Fibroblast of lung (primary cell): ENCODE data around the gene PNPLA8. TPM values are rescaled to one million over a fixed set of nuclear protein-coding genes. Genes with fewer than 3 reads are reported as not detected.
"Not testable (repeated sequence)": the region's sequence is repeated elsewhere in the genome, so short reads cannot be mapped to it uniquely, and the experiment has no call there.

ENCODE experiments used
- DNase-seq, 2 donors: peaks; one replicate each; pipeline versions ENCODE4 v3.0.0 to v3.0.0-alpha.2; 2010; ENCODE audit warnings: low read depth in 2 of 2
- H2AFZ ChIP-seq: 2 replicates; pipeline ENCODE4 v1.5.1; 2012; ENCODE audit warnings: low read length, control low read depth, inconsistent platforms
- H3K27ac ChIP-seq: 2 replicates; pipeline ENCODE4 v1.5.1; 2011; ENCODE audit warnings: low read length, control low read depth; ENCODE audit not compliant: insufficient read depth
- H3K27me3 ChIP-seq: 2 replicates; pipeline ENCODE4 v1.5.1; 2011; ENCODE audit warnings: mild to moderate bottlenecking, low read length; ENCODE audit not compliant: control insufficient read depth, insufficient read depth
- H3K36me3 ChIP-seq: 2 replicates; pipeline ENCODE4 v1.5.1; 2011; ENCODE audit warnings: low read length; ENCODE audit not compliant: control insufficient read depth, insufficient read depth
- H3K4me1 ChIP-seq: 2 replicates; pipeline ENCODE4 v1.5.1; 2011; ENCODE audit warnings: low read length; ENCODE audit not compliant: control insufficient read depth, insufficient read depth; ENCODE audit errors: extremely low read depth
- H3K4me2 ChIP-seq: 2 replicates; pipeline ENCODE4 v1.5.1; 2011; ENCODE audit warnings: low read length, control low read depth; ENCODE audit not compliant: insufficient read depth; ENCODE audit errors: extremely low read depth
- H3K4me3 ChIP-seq, 4 experiments: fragments of 200-600 bp in 1 of 4; sonication (generic) in 1 of 4; replicated peaks in 1 of 4; 2 replicates each; pipeline ENCODE4 v1.5.1; 2011 to 2016; ENCODE audit warnings: low read length in 4 of 4, low read depth in 3 of 4, mild to moderate bottlenecking in 3 of 4, control low read depth in 2 of 4, inconsistent platforms in 1 of 4, mixed read lengths in 1 of 4; ENCODE audit not compliant: insufficient read depth in 1 of 4; ENCODE audit errors: control extremely low read depth in 1 of 4
- H3K79me2 ChIP-seq: 2 replicates; pipeline ENCODE4 v1.5.1; 2012; ENCODE audit warnings: mild to moderate bottlenecking, low read length, inconsistent platforms; ENCODE audit not compliant: control insufficient read depth, insufficient read depth
- H3K9ac ChIP-seq: 2 replicates; pipeline ENCODE4 v1.5.1; 2011; ENCODE audit warnings: mild to moderate bottlenecking, low read length, control low read depth; ENCODE audit not compliant: insufficient read depth
- H3K9me3 ChIP-seq: 2 replicates; pipeline ENCODE4 v1.5.1; 2012; ENCODE audit warnings: low read depth, low read length; ENCODE audit not compliant: control insufficient read depth, insufficient read depth
- H4K20me1 ChIP-seq: 2 replicates; pipeline ENCODE4 v1.5.1; 2011; ENCODE audit warnings: low read length; ENCODE audit not compliant: control insufficient read depth, insufficient read depth; ENCODE audit errors: extremely low read depth
- EZH2 ChIP-seq: IDR thresholded peaks from 2 replicates; pipeline ENCODE4 v1.5.1; 2012; ENCODE audit warnings: low read length, control low read depth, mild to moderate bottlenecking; ENCODE audit errors: missing control alignments
- polyA plus RNA-seq, 2 donors: library from polyadenylated mRNA; depleted of rRNA in 1 of 2; stranded (reverse) in 1 of 2; unstranded in 1 of 2; fragments of >200 nt; gene quantifications; 2 replicates each; pipeline ENCODE4 v1.2.1, GENCODE V29; 2011 to 2012; ENCODE audit warnings: missing spikeins in 1 of 2
- total RNA-seq: library from RNA; depleted of rRNA; stranded (reverse); fragments of >200 nt; gene quantifications from 2 replicates; pipeline ENCODE4 v1.2.1, GENCODE V29; 2014
- TF ChIP-seq, protein P1 (sequence below), 2 donors: IDR thresholded peaks in 1 of 2; conservative IDR thresholded peaks in 1 of 2; 1 replicate in 1 of 2; 2 replicates in 1 of 2; pipeline ENCODE4 v1.5.1; 2011 to 2012; ENCODE audit warnings: low read length in 2 of 2, control low read depth in 1 of 2, inconsistent platforms in 1 of 2, low read depth in 1 of 2, mild to moderate bottlenecking in 1 of 2

The PNPLA8 gene
- total and polyA plus RNA-seq, 2 donors (not counting 1 experiment from before 2014, with no cell fraction given), result 27.9 to 36.7 TPM

DNA sequence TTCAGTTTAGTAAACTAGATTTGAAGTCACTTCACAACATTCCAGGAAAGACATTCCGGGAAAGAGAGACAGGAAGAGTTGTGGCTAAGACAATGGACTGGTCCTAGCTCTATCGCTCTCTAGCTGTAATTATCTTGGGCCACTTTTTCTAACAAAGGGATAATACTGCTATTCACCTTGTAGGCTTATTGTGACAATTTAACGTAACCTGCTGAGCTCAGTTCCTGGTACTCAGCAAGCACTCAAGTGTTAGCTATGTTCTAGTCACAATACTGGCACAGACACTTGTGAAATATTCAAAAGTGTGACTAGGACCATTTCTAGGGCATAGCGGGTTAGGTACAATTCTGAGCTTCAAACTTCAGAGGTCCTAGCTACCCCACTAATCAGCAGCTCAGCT, 57.7 kb downstream of the PNPLA8 start:
- Histone ChIP-seq H3K79me2 (no peaks in the 10 kb centered on the region), H3K27me3 (no peaks in the 10 kb centered on the region), H3K27ac (no peak overlapping the region), H3K9ac (no peak overlapping the region), H3K9me3 (no peaks in the 10 kb centered on the region), H4K20me1 (no peaks in the 10 kb centered on the region), H3K36me3 (no peaks in the 10 kb centered on the region), H2AFZ (no peak overlapping the region), H3K4me3 (no peak overlapping the region), H3K4me2 (no peak overlapping the region), H3K4me1 (no peaks in the 10 kb centered on the region)
- no peak for DNase-seq
- TF ChIP-seq EZH2, result no peak
- TF ChIP-seq, protein P1, sequence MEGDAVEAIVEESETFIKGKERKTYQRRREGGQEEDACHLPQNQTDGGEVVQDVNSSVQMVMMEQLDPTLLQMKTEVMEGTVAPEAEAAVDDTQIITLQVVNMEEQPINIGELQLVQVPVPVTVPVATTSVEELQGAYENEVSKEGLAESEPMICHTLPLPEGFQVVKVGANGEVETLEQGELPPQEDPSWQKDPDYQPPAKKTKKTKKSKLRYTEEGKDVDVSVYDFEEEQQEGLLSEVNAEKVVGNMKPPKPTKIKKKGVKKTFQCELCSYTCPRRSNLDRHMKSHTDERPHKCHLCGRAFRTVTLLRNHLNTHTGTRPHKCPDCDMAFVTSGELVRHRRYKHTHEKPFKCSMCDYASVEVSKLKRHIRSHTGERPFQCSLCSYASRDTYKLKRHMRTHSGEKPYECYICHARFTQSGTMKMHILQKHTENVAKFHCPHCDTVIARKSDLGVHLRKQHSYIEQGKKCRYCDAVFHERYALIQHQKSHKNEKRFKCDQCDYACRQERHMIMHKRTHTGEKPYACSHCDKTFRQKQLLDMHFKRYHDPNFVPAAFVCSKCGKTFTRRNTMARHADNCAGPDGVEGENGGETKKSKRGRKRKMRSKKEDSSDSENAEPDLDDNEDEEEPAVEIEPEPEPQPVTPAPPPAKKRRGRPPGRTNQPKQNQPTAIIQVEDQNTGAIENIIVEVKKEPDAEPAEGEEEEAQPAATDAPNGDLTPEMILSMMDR (conservative IDR thresholded peaks at IDR 0.05 in 1 of 2, IDR thresholded peaks at IDR 0.05 in 1 of 2; ENCODE audit: low read depth in 1 of 2, low read length in 2 of 2), result no peak

DNA sequence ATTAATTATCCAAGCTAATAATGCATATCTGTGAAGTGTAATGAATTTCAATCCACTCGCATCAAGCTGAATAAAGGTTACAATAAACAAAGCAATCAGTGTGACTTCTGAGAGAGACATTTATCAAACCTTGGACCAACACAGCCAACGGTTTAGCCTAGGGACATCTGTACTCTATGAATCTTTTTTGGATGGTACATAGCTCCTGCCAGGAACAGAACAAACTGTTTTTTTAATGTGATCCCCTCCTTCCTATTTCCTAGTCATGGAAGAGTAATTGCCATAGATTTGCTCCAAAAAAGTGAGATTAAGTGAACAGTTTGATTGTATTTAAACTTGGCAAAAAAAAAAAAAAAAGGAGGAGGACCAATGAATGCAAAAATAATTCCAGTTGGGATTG, 58.5 kb downstream of the PNPLA8 start:
- Histone ChIP-seq H3K9ac (no peak overlapping the region), H3K27me3 (no peaks in the 10 kb centered on the region), H3K4me2 (no peak overlapping the region), H3K79me2 (no peaks in the 10 kb centered on the region), H2AFZ (no peak overlapping the region), H3K27ac (no peak overlapping the region), H3K36me3 (no peaks in the 10 kb centered on the region), H3K4me1 (no peaks in the 10 kb centered on the region), H3K4me3 (no peak overlapping the region), H4K20me1 (no peaks in the 10 kb centered on the region), H3K9me3 (no peaks in the 10 kb centered on the region)
- no peak for DNase-seq
- no peak for TF ChIP-seq EZH2
- TF ChIP-seq, protein P1 (conservative IDR thresholded peaks at IDR 0.05 in 1 of 2, IDR thresholded peaks at IDR 0.05 in 1 of 2; ENCODE audit: low read depth in 1 of 2, low read length in 2 of 2), result no peak

GRCh38 chr7:108466322-108466721, 59.6 kb downstream of the PNPLA8 start:
- not testable (repeated sequence) for H3K9ac ChIP-seq, H3K9me3 ChIP-seq, H4K20me1 ChIP-seq, H3K4me1 ChIP-seq, H2AFZ ChIP-seq, DNase-seq, H3K4me2 ChIP-seq, H3K27me3 ChIP-seq, H3K27ac ChIP-seq, H3K79me2 ChIP-seq, H3K4me3 ChIP-seq, H3K36me3 ChIP-seq
